GM12864 (cell line): ENCODE data around the gene SLC10A1.

ENCODE experiments used
- DNase-seq: peaks from one replicate; pipeline ENCODE4 v3.0.0-alpha.2; 2011; ENCODE audit warnings: low read depth
- H3K4me3 ChIP-seq: 2 replicates; pipeline ENCODE4 v1.5.1; 2011; ENCODE audit warnings: mild to moderate bottlenecking, low read depth, low read length, control low read depth
- CTCF ChIP-seq: IDR thresholded peaks from 2 replicates; pipeline ENCODE4 v1.5.1; 2011; ENCODE audit warnings: low read depth, mild to moderate bottlenecking, moderate library complexity, low read length, control low read depth, inconsistent platforms; ENCODE audit errors: missing control alignments

Gene SLC10A1

DNA sequence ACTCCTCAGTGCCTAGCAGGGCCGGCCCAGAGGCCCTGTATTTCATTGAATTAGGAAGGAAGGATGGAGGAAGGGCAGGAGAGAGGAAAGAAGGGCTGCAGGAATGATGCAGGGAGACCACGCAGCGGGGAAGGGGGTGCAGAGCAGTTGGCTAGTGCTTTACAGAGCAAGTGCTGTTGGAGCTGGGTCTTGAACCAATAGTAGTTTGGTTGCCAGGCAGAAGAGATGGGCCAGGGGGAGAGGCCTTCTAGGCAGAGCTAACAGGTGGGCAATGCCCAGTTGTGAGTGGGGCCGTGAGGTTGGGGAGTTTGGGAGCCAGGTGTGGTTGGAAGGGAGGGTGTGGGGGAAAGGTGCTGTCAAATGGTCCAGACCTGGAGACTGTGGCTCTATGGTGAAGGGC is 69.2 kb downstream of the SLC10A1 start:
- TF ChIP-seq CTCF = no peak
- no peak for DNase-seq
- no peak overlapping the region for H3K4me3 ChIP-seq

- peak overlapping the region; percentile 52 for H3K4me3 ChIP-seq
- peak; percentile 94 for TF ChIP-seq CTCF
These were observed 70.1 kb downstream of the SLC10A1 start for GRCh38 chr14:69726761-69727511.

More at GRCh38 chr14:69726761-69727511, 70.1 kb downstream of the SLC10A1 start:
- DNase-seq = no peak
